CD4-positive, alpha-beta T cell treated with Interleukin-6 at 100 ng/mL for 8 hours (primary cell): ENCODE results near the gene MTUS2.
A peak's percentile ranks its signal among the peaks of the same experiment; 100 is the strongest.
"Not testable (repeated sequence)": the region's sequence is repeated elsewhere in the genome, so short reads cannot be mapped to it uniquely, and the experiment has no call there.

Source experiments
- DNase-seq: peaks from one replicate; pipeline ENCODE4 v3.0.0-alpha.2; 2020; ENCODE audit warnings: mixed read lengths, low spot score

Gene MTUS2

GRCh38 chr13:29318741-29319140 is 498.6 kb downstream of the MTUS2 start:
- DNase-seq, result no peak

GRCh38 chr13:29319451-29319850 is 499.3 kb downstream of the MTUS2 start:
- DNase-seq, result no peak

GRCh38 chr13:29323954-29324353 is 503.8 kb downstream of the MTUS2 start:
- DNase-seq, result no peak

- DNase-seq, result no peak
Measured at GRCh38 chr13:29324601-29325000, 504.5 kb downstream of the MTUS2 start.

- no peak for DNase-seq
Measured at GRCh38 chr13:29328501-29328900, 508.4 kb downstream of the MTUS2 start.

GRCh38 chr13:29336356-29336755 is 516.2 kb downstream of the MTUS2 start:
- no peak for DNase-seq

GRCh38 chr13:29339386-29340272 is 519.5 kb downstream of the MTUS2 start:
- no peak for DNase-seq

- not testable (repeated sequence) for DNase-seq
Measured at GRCh38 chr13:29345860-29346582, 525.9 kb downstream of the MTUS2 start.

GRCh38 chr13:29355029-29355428 is 534.9 kb downstream of the MTUS2 start:
- DNase-seq, result no peak

GRCh38 chr13:29359181-29359580 is 539.0 kb downstream of the MTUS2 start:
- DNase-seq, result no peak

- no peak for DNase-seq
Measured at GRCh38 chr13:29361716-29362115, 541.6 kb downstream of the MTUS2 start.

- DNase-seq, result peak; percentile 24
Measured at GRCh38 chr13:29362849-29363604, 542.9 kb downstream of the MTUS2 start.

- DNase-seq, result no peak
Measured at GRCh38 chr13:29369060-29369743, 549.1 kb downstream of the MTUS2 start.

GRCh38 chr13:29379281-29379680 is 559.1 kb downstream of the MTUS2 start:
- no peak for DNase-seq

- DNase-seq, result no peak
Measured at GRCh38 chr13:29379865-29380264, 559.7 kb downstream of the MTUS2 start.

GRCh38 chr13:29382021-29382420 is 561.9 kb downstream of the MTUS2 start:
- DNase-seq, result no peak

GRCh38 chr13:29383476-29383875 is 563.3 kb downstream of the MTUS2 start:
- DNase-seq, result no peak

- DNase-seq, result no peak
Measured at GRCh38 chr13:29384466-29384865, 564.3 kb downstream of the MTUS2 start.

GRCh38 chr13:29384871-29385270 is 564.7 kb downstream of the MTUS2 start:
- no peak for DNase-seq

- no peak for DNase-seq
Measured at GRCh38 chr13:29386246-29386645, 566.1 kb downstream of the MTUS2 start.

GRCh38 chr13:29390598-29390997 is 570.5 kb downstream of the MTUS2 start:
- not testable (repeated sequence) for DNase-seq

- DNase-seq, result no peak
Measured at GRCh38 chr13:29396446-29396845, 576.3 kb downstream of the MTUS2 start.
